Measurements from ENCODE around the gene TNK1.
A peak's percentile ranks its signal among the peaks of the same experiment; 100 is the strongest.

The TNK1 gene

DNA sequence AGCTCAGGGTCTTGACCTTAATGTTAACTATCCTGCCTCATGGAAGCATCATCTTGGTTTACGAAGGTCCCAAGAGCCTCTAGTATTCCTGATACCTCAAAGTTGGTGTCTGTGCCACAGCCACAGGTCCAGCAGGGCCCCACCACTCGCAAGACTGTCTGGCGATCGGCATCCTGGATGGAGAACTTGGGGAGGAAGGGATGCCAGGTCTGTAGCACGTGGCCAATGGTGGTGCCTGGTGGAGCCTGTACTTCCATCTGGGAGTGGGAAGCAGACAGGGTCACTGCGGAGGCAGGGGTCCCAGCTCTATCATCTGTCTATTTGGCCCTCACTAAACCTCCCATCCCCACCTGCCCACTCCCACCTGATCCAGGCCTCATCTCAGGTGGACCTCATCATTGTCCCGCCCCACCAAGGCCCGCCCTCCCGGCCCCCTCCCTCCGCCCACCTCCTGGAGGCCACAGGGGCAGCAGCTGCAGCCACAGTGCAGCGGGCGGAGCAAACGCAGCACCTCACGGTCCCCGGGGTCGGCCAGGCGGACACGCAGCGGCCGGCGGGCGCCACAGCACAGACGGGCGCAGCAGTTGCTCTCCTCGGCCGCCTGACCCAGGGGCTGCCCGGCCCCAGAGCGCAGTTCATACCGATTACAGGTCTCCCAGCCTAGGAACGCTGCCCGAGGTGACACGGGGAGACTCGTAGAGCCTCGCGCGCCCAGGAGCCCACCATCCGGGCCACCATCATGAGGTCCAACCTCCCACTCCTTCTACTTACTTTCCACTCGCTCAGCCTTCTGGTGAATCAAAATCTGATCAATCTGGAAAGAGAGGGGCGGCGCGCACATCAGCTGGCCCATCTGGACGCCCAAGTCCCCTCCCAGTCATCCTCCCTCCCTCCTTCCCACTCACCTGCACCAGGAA is 12.1 kb downstream of the TNK1 start:
- ATAC-seq (no peak), DNase-seq (no peak)
- Mint-ChIP-seq H3K27me3 (no peaks in the 10 kb centered on the region), H3K4me3 (peak overlapping the region; percentile 94), H3K9me3 (no peaks in the 10 kb centered on the region), H3K36me3 (ENCODE audit: low read depth) (peaks cover 11% of the 10 kb centered on the region), H3K4me1 (peaks cover 20% of the 10 kb centered on the region), H3K27ac (peak overlapping the region; percentile 22)

DNA sequence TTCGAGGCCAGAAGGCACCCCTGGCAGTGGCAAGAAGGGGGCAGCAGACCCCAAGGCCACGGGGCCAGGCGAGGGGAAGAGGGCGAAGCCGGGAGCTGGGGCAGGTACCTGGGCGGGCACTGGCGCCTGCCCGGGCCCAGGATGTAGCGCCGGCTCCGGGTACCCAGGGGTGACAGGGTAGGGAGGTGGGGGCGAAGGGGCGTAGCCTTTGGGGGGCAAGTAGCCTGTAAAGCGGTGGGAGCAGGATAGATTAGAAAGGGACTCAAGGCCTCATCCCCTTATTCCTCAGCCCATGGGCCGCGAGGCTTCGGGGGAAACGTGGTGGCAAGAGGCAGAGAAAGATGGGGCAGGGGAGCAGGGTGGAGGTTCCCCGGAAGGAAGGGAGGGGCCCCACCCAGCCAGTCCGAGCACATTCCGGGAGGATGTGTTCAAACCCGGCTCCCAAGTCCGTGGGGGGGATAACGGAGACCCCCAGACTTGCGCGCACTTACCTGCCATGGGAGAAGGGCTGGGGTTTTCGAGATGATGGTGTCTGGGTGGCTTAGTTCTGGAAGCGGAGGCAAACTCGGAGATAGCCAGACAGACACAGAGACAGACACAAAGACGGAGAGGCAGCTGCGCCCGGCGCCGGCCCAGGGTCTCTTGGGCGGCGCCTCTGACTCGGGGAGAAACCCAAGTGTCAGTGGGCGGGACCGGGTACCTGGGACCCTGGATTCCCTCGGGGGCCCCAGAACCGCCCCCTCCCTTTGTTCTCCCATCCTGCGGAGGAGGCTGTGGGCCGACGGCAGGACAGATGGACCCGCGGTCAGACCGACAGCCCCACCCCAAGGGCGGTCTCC is 12.9 kb downstream of the TNK1 start:
- Mint-ChIP-seq H3K27me3 (no peaks in the 10 kb centered on the region), H3K27ac (peak overlapping the region; percentile 82), H3K9me3 (no peaks in the 10 kb centered on the region), H3K4me3 (peak overlapping the region; percentile 94), H3K36me3 (ENCODE audit: low read depth) (peaks cover 11% of the 10 kb centered on the region), H3K4me1 (peaks cover 20% of the 10 kb centered on the region)
- ATAC-seq (peak; percentile 60), DNase-seq (peak; percentile 61)

DNA sequence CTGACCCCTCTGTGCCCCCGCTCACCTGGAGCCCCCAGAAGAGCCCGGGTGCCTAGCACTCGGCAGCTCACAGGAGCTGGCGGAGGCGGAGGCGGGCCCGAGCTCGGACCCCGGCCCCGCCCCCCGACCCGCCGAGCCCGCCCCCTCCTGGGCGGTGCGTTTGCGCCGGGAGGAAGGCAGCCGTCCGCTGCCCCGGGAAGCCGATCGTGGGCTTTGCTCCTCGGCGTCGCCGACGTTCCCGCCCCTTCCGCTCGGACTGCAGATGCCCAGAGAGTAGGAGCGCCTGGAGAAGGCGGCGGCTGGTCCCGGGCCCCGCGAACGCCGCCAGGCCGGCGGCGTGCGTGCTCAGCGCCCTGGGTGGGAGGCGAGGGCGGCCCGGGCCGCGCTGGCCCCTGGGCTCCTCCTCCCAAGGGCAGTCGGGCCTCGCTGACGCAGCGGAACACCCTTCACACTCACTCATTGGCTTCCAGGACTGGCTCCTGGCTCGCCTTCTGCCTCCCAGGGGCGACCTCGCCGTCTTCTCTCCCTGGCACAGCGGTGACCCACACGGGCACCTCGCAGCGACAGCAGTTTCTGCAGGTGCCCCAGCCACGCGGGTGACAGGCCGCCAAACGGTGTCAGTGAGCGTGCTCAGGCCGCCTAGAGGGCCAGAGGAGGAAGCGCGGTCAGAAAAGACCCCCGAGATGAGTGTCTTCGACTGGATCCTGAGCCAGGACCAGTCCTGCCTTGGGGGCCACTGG is 13.7 kb downstream of the TNK1 start, which contains the start of gene PLSCR3:
Gene PLSCR3, minus strand, starts transcription at position 74 of the 740 bp plus-strand sequence. CDS start 415 bp downstream, outside the sequence.
- no peaks in the 10 kb centered on the region for H3K9me3 Mint-ChIP-seq
- H3K27me3 Mint-ChIP-seq, result no peaks in the 10 kb centered on the region
- H3K27ac Mint-ChIP-seq, result peak within 1 kb of the TSS; percentile 90
- DNase-seq (peak; percentile 89), ATAC-seq (peak; percentile 88)
- peak within 1 kb of the TSS; percentile 94 for H3K4me3 Mint-ChIP-seq
- peaks cover 20% of the 10 kb centered on the region for H3K4me1 Mint-ChIP-seq
- H3K36me3 Mint-ChIP-seq (ENCODE audit: low read depth), result peaks cover 6% of the 10 kb centered on the region

DNA sequence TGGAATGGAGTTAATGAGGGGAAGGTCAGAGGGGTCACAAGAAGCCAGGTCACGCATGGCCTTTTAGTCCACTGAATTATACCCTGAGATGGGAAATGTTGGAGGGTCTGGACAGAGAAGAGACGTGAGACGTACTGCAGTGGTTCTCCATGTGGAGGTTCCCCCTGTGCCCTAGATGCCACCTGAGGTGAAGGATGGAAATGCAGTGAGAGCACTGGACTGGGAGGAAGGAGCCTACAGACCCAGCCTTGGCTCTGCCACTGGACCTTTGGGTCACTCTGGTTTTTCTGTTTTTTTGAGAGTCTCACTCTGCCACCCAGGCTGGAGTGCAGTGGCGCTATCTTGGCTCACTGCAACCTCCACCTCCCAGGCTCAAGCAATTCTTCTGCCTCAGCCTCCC is 15.3 kb downstream of the TNK1 start:
- DNase-seq (no peak), ATAC-seq (no peak)
- Mint-ChIP-seq H3K9me3 (no peaks in the 10 kb centered on the region), H3K27ac (no peak overlapping the region), H3K27me3 (no peaks in the 10 kb centered on the region), H3K4me3 (peak overlapping the region; percentile 9), H3K36me3 (ENCODE audit: low read depth) (peaks cover 2% of the 10 kb centered on the region), H3K4me1 (peaks cover 18% of the 10 kb centered on the region)

DNA sequence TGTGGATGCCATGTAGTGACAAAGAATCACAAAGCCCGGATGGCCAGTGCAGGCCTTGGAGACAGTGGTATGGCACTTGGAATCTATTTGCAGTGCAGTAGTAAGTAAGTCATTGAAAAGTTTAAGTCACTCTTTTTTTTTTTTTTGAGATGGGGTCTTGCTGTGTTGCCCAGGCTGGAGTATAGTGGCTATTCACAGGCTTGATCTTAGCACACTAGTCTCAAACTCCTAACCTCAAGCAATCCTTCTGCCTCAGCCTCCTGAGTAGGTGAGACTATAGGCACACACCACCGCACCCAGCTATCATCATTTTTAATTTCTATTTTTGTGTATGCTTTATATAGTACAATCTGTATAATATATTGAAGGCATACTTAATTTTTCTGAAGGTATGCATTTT is 17.7 kb downstream of the TNK1 start:
- Mint-ChIP-seq H3K4me3 (no peak overlapping the region), H3K27me3 (no peaks in the 10 kb centered on the region), H3K36me3 (ENCODE audit: low read depth) (no peaks in the 10 kb centered on the region), H3K9me3 (no peaks in the 10 kb centered on the region), H3K27ac (no peak overlapping the region), H3K4me1 (peaks cover 15% of the 10 kb centered on the region)
- no peak for DNase-seq
- no peak for ATAC-seq

DNA sequence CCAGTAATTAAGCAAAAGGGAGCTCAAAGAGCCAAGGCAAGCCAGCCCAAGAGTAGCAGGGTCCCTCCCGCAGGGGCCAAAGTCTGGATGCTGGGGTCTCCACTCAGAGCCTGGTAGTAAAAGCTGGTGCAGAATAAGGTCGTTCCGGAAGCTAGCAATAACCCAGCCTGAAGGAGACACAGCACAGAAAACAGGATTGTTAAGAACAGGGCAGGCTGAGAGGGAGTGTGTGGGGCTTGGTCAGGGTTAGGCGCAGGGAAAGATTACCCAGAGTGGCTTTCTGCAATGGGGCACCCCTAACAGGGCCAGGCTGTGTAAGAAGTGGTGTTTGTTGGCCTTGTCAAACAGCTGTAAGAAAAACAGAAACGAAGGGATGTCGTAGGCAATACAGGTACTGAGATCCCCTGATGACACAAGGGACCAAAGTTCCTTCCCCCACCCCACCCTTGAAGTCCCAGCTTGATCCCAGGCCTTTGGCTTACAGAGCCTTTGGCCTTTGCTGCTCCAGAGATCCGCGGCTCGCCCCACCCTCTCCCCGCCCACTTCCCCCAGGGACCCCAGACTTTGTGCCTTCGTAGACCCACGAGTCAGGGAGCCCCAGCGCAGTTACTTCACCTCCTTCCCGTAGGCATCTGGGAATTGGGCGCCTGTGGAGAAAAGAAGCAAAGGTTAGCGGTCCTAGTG is 22.3 kb downstream of the TNK1 start:
- ATAC-seq (no peak), DNase-seq (peak; percentile 43)
- Mint-ChIP-seq H3K27me3 (peaks cover 3% of the 10 kb centered on the region), H3K4me3 (peak overlapping the region; percentile 89), H3K4me1 (peaks cover 18% of the 10 kb centered on the region), H3K27ac (peak overlapping the region; percentile 90), H3K9me3 (no peaks in the 10 kb centered on the region), H3K36me3 (ENCODE audit: low read depth) (no peaks in the 10 kb centered on the region)

DNA sequence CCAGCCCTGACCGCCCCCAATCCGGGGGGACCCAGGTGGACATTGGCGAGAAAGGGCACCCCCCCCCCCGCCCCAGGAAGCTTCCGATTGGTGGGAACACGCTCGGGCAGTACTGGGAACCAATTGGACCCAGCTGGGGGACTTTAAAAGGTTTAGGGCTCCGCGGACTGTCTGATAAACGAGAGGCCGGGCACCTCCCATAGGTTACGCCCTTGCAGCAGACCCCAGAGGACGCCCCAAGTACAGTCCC is 22.8 kb downstream of the TNK1 start:
- DNase-seq, result no peak
- H3K4me1 Mint-ChIP-seq, result peaks cover 18% of the 10 kb centered on the region
- no peaks in the 10 kb centered on the region for H3K36me3 Mint-ChIP-seq (ENCODE audit: low read depth)
- H3K27ac Mint-ChIP-seq, result peak overlapping the region; percentile 90
- ATAC-seq, result peak; percentile 48
- H3K4me3 Mint-ChIP-seq, result peak overlapping the region; percentile 89
- peaks cover 3% of the 10 kb centered on the region for H3K27me3 Mint-ChIP-seq
- no peaks in the 10 kb centered on the region for H3K9me3 Mint-ChIP-seq

DNA sequence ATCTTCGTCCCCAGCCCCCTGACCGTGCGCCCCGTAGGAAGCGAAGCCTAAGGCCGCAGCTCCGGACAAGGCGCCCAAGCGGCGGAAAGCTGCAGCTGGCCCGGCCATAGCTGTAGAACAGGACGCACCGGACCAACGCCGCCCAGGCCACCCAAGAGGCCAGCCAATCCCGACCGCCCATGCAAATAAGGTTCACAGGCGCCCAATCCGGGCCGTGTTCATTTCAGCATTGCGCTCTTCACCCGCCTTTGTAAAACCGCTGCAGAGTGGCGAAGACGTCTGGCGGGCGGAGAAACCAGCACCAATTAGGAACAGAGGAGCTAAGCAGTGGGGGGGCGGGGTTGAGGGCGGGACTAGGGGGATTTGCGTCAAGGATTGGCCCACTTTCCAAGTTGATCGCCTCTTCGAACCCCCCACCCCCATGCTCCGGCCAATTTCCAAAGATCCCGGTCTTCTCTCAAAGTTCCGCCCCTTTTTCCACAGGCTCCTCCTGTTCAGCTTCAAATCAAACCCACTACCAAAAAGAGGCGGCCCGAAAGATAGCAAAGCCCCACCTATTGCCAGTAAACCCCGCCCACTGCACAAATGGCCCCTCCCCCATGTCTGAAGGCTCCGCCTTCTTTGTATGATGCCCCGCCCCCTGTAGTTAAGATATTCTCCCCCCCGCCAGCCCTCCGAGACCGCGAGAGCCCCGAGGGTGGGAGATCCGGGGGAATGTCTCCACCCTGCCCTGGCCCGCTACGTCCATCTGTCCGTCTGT is 23.3 kb downstream of the TNK1 start, which contains the start of gene TMEM256:
Gene TMEM256, minus strand, starts transcription at position 121 of the 760 bp plus-strand sequence. Its CDS starts 13 bp downstream, at position 108.
- Mint-ChIP-seq H3K4me3 (peak within 1 kb of the TSS; percentile 89), H3K4me1 (peaks cover 19% of the 10 kb centered on the region), H3K36me3 (ENCODE audit: low read depth) (no peaks in the 10 kb centered on the region), H3K9me3 (no peaks in the 10 kb centered on the region), H3K27me3 (peaks cover 3% of the 10 kb centered on the region), H3K27ac (peak within 1 kb of the TSS; percentile 90)
- peak; percentile 92 for DNase-seq
- peak; percentile 94 for ATAC-seq

DNA sequence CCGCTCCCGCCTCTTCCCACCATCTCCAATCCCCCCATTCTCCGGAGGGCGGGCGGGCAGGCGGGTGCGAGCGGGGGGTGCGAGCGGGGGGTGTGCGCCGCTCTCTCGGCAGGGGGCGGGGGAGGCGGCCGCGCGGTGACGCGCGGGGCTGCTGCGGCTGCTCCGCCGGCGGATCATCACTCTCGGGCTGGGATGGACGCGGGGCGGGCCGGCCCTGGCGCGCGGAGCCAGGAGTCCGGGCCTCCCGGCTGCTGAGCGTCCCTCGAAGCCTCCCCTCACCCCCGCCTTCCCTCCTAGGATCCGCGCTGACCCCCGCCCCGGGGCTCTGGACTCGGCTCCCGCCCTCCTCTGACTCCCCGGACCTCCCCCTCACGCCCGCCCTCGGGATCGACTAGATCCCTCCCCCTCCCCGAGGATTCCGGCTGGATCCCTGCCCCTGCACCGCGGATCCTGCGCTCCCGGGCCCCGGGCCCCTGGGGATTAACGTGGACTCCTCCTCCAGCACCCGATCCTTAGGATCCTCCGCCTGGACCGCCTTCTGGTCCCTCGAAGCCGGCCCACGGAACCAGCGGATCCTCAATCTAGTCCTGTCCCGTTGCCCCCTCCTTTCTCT is 24.0 kb downstream of the TNK1 start:
- DNase-seq, result peak; percentile 68
- no peaks in the 10 kb centered on the region for H3K36me3 Mint-ChIP-seq (ENCODE audit: low read depth)
- peaks cover 3% of the 10 kb centered on the region for H3K27me3 Mint-ChIP-seq
- peak; percentile 27 for ATAC-seq
- no peak overlapping the region for H3K27ac Mint-ChIP-seq
- H3K4me3 Mint-ChIP-seq, result peak overlapping the region; percentile 89
- no peaks in the 10 kb centered on the region for H3K9me3 Mint-ChIP-seq
- peaks cover 20% of the 10 kb centered on the region for H3K4me1 Mint-ChIP-seq

DNA sequence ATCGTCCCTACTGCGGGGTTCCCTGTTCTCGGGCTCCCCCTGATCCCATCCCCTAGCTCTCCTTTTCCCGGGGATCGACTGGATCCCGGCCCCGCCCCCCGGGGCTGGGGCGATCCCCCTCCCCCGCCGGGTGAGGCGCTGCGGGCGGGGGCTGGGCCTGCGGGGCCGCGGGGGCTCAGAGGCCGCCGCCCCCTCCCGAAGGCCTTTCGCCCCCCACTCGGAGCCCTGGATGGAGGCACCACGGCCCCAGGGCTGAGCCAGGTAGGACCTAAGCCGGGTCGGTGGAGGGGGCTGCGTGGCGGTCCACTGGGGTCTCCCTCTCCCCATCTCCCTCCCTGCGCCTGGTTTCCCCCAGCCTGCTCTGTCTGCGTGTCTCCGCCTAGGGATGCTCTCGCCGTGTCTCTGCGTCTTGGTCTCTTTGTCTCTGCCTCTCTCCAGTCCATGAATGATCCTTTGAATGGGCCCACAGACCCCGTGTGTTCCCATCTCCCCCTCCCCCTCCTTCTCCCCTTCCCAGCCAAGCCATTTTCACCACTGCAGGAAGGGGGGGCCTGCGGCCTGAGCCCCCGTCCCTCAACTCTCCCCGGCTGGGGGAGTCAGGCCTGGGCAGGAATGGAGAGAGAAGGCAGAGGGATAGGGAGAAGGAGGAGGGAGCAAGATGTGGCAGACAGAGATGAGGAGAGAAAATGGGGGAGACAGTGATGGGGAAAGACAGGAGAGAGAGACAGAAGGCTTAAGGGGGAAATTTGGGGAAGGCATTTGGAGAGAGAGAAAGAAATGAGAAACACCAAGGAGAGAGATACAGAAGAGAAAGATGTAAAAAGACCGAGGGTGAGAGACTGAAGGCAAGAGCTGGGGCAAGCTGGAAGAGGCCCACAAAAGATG is 24.7 kb downstream of the TNK1 start:
- no peaks in the 10 kb centered on the region for H3K9me3 Mint-ChIP-seq
- H3K4me3 Mint-ChIP-seq, result peak overlapping the region; percentile 74
- DNase-seq (no peak), ATAC-seq (no peak)
- peaks cover 3% of the 10 kb centered on the region for H3K27me3 Mint-ChIP-seq
- H3K4me1 Mint-ChIP-seq, result peaks cover 20% of the 10 kb centered on the region
- H3K36me3 Mint-ChIP-seq (ENCODE audit: low read depth), result no peaks in the 10 kb centered on the region
- H3K27ac Mint-ChIP-seq, result no peak overlapping the region

DNA sequence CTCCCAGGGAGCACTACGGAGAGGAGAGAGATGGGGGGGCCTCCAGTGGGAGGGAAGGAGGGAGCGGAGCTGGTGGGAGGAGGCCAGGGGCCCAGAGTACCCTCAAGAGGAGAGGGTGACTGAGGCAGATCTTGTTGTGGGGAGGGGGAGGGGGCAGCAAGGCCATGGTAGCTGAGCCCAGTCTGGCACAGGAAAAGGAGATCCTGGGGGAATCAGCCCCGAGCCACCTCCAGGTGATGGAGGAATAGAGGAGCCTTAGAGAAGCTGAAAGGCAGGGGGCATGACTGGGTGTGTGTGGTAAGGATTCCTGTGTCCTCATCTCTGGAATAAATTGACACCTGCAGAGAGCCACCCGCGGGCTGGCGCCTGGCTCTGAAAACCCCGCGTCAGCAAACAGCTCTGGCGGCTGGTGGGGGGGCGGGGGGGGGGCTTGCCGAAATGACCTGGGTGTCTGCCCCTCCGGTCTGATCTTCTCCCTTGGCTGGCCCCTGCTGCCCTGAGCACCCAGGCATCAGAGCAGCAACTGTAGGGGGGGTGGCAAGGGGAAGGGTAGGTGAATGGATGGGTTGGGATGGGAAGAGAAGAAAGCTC is 25.4 kb downstream of the TNK1 start:
- H3K36me3 Mint-ChIP-seq (ENCODE audit: low read depth), result no peaks in the 10 kb centered on the region
- H3K27ac Mint-ChIP-seq, result no peak overlapping the region
- DNase-seq (no peak), ATAC-seq (no peak)
- peaks cover 20% of the 10 kb centered on the region for H3K4me1 Mint-ChIP-seq
- peak overlapping the region; percentile 73 for H3K4me3 Mint-ChIP-seq
- H3K9me3 Mint-ChIP-seq, result no peaks in the 10 kb centered on the region
- peaks cover 3% of the 10 kb centered on the region for H3K27me3 Mint-ChIP-seq

DNA sequence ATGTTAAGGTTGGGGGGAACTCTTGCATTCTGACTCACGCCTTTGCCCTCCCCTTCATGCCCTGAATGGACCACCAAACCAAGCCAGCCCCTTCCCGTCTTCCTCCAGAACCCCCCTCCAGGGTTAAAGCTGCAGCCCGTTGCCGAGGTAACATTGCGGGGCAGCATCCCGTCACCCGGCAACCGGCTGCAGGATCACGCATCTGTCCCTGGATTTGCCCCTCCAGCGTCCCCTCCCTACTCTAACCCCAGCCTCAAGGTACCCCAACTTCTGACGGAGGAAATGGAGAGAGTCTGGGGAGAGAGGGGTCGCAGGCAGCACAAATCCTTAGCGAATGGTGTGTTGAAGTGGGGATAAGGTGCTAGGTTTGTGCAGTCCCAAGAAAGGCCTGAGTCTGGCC is 26.2 kb downstream of the TNK1 start:
- no peaks in the 10 kb centered on the region for H3K36me3 Mint-ChIP-seq (ENCODE audit: low read depth)
- H3K4me3 Mint-ChIP-seq, result no peak overlapping the region
- peaks cover 18% of the 10 kb centered on the region for H3K4me1 Mint-ChIP-seq
- H3K27me3 Mint-ChIP-seq, result peaks cover 3% of the 10 kb centered on the region
- ATAC-seq (no peak), DNase-seq (no peak)
- H3K9me3 Mint-ChIP-seq, result no peaks in the 10 kb centered on the region
- no peak overlapping the region for H3K27ac Mint-ChIP-seq
